ENCODE results near the gene TIMM17B. TPM values are rescaled to one million over a fixed set of nuclear protein-coding genes. Genes with fewer than 3 reads are reported as not detected.
A peak's percentile ranks its signal among the peaks of the same experiment; 100 is the strongest.

Gene TIMM17B
- total RNA-seq, 1 experiment from 2014 or later = 89.7 TPM

DNA sequence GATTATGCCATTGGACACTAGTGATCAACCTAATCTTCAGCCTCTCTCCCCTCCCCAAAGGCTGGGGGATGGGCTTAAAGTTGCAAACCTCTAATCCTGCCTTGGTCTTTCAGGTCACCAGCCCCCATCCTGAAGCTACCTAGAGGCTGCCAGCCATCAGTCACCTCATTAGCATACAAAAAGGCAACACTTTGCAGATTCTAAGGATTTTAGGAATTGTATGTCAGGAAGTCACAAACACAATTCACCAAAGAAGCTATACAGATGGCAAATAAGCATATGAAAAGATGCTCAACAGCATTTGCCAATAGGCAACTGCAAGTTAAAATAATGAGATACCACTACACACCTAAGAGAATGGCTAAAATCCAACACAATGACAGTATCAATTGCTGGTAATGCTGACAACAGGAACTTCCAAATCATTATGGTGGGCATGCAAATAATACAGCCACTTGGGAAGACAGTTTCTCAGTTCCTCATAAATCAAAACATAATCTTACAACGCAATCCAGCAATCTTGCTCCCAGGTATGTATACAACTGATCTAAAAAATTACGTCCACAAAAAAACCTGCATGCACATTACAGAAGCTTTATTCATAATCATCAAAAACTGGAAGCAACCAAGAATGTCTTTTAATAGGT, 30.3 kb upstream of the TIMM17B start:
- no peak overlapping the region for H2BK20ac ChIP-seq (ENCODE audit: low read depth, low read length, poor library complexity, severe bottlenecking)
- no peak overlapping the region for H3K4ac ChIP-seq (ENCODE audit: low read depth, low read length)
- Mint-ChIP-seq H3K27me3 (ENCODE audit: low read depth) (no peaks in the 10 kb centered on the region), H3K4me3 (peak overlapping the region; percentile 51 to 73), H3K9me3 (peaks cover 59 to 68% of the 10 kb centered on the region in 2 experiments), H3K4me1 (peaks cover 25 to 32% of the 10 kb centered on the region in 2 experiments), H3K36me3 (ENCODE audit: insufficient read depth in 1 of 3, low read depth in 3 of 3) (peaks cover 34 to 53% (median 48%) of the 10 kb centered on the region in 3 experiments), H3K27ac (peak overlapping the region; percentile 96 to 100 (median 99))
- no peak overlapping the region for H3T11ph ChIP-seq (ENCODE audit: low read length)
- no peak overlapping the region for H4K8ac ChIP-seq (replicated peaks; ENCODE audit: insufficient read length, low read depth, low read length)
- H2AFZ ChIP-seq (ENCODE audit: low read length) = no peak overlapping the region
- H3K27me3 ChIP-seq (ENCODE audit: insufficient read depth, low read length) = no peaks in the 10 kb centered on the region
- H3K23ac ChIP-seq (ENCODE audit: insufficient read length, low read depth, low read length) = no peak overlapping the region
- DNase-seq = peak; percentile 77
- H3K56ac ChIP-seq (ENCODE audit: insufficient read length, low read depth, low read length) = no peak overlapping the region
- peaks cover 3% of the 10 kb centered on the region for H3K79me1 ChIP-seq (ENCODE audit: insufficient read depth, low read depth, low read length, poor library complexity, severe bottlenecking)
- no peak overlapping the region for H4K91ac ChIP-seq (ENCODE audit: insufficient read length, low read depth, low read length)
- H4K5ac ChIP-seq (ENCODE audit: insufficient read length, low read depth, low read length) = no peak overlapping the region
- no peak overlapping the region for H2BK15ac ChIP-seq (ENCODE audit: low read depth, low read length)
- H3K4me1 ChIP-seq (ENCODE audit: insufficient read depth, low read length) = peaks cover 12% of the 10 kb centered on the region; the same call in 1 of the 2 replicates
- peak overlapping the region; percentile 65 for H2BK12ac ChIP-seq (ENCODE audit: insufficient read length, low read depth, low read length)
- H2BK120ac ChIP-seq (ENCODE audit: low read depth, low read length, poor library complexity, severe bottlenecking) = no peak overlapping the region
- peaks cover 4% of the 10 kb centered on the region for H3K23me2 ChIP-seq (ENCODE audit: insufficient read length, low read depth, low read length, poor library complexity, severe bottlenecking)
- no peaks in the 10 kb centered on the region for H3K9me3 ChIP-seq (ENCODE audit: control insufficient read depth, low read depth, low read length)
- TF ChIP-seq, protein P1, sequence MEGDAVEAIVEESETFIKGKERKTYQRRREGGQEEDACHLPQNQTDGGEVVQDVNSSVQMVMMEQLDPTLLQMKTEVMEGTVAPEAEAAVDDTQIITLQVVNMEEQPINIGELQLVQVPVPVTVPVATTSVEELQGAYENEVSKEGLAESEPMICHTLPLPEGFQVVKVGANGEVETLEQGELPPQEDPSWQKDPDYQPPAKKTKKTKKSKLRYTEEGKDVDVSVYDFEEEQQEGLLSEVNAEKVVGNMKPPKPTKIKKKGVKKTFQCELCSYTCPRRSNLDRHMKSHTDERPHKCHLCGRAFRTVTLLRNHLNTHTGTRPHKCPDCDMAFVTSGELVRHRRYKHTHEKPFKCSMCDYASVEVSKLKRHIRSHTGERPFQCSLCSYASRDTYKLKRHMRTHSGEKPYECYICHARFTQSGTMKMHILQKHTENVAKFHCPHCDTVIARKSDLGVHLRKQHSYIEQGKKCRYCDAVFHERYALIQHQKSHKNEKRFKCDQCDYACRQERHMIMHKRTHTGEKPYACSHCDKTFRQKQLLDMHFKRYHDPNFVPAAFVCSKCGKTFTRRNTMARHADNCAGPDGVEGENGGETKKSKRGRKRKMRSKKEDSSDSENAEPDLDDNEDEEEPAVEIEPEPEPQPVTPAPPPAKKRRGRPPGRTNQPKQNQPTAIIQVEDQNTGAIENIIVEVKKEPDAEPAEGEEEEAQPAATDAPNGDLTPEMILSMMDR (conservative IDR thresholded peaks at IDR 0.05) = no peak
- H3K4me2 ChIP-seq (ENCODE audit: insufficient read depth, insufficient read length, low read length) = peak overlapping the region; percentile 79
- H3K14ac ChIP-seq (ENCODE audit: insufficient read depth, low read length) = no peak overlapping the region
- peaks cover 5% of the 10 kb centered on the region; the same call in 1 of the 2 replicates for H3K79me2 ChIP-seq (ENCODE audit: insufficient read depth, low read length)
- no CpG with 5 or more reads among the region's 2 CpGs for WGBS (ENCODE audit: extremely low coverage, insufficient read length, low lambda C conversion rate)
- H2AK5ac ChIP-seq (ENCODE audit: insufficient read length, low read length) = no peak overlapping the region
- H4K20me1 ChIP-seq (ENCODE audit: control insufficient read depth, insufficient read depth, insufficient read length) = no peaks in the 10 kb centered on the region
- H2BK5ac ChIP-seq (ENCODE audit: insufficient read length, low read length) = peak overlapping the region; percentile 88
- peak overlapping the region; percentile 99 for H3K27ac ChIP-seq (ENCODE audit: insufficient read length, low read depth, low read length)
- no peak overlapping the region for H3K9ac ChIP-seq (ENCODE audit: extremely low read depth, insufficient read length, low read length)
- no peak overlapping the region for H3K18ac ChIP-seq (ENCODE audit: insufficient read length, low read depth, low read length)
